Chondrocyte (in vitro differentiated cells): ENCODE measurements around the gene SETX. TPM values are rescaled to one million over a fixed set of nuclear protein-coding genes. Genes with fewer than 3 reads are reported as not detected.
"Not testable (repeated sequence)": the region's sequence is repeated elsewhere in the genome, so short reads cannot be mapped to it uniquely, and the experiment has no call there.

Source experiments
- DNase-seq: peaks from one replicate; pipeline ENCODE4 v3.0.0; 2021; ENCODE audit warnings: mixed read lengths, low spot score
- H3K27ac Mint-ChIP-seq: one replicate; pipeline ENCODE4 v1.8.0; 2021; ENCODE audit warnings: mild to moderate bottlenecking, moderate library complexity, mixed read lengths; ENCODE audit not compliant: unreplicated experiment
- H3K27me3 Mint-ChIP-seq: 2 replicates; pipeline ENCODE4 v1.8.0; 2021; ENCODE audit warnings: low read depth, mixed read lengths
- H3K36me3 Mint-ChIP-seq: 2 replicates; pipeline ENCODE4 v1.8.0; 2021; ENCODE audit warnings: low read depth, mixed read lengths
- H3K4me1 Mint-ChIP-seq: 2 replicates; pipeline ENCODE4 v1.8.0; 2021; ENCODE audit warnings: low read depth, mild to moderate bottlenecking, mixed read lengths
- H3K4me3 Mint-ChIP-seq: one replicate; pipeline ENCODE4 v1.8.0; 2021; ENCODE audit warnings: mild to moderate bottlenecking, moderate library complexity, mixed read lengths; ENCODE audit not compliant: unreplicated experiment
- H3K9me3 Mint-ChIP-seq: 2 replicates; pipeline ENCODE4 v1.8.0; 2021; ENCODE audit warnings: low read depth, mixed read lengths
- total RNA-seq: library from RNA; stranded (reverse); gene quantifications from 3 replicates; pipeline ENCODE4 v1.2.1, GENCODE V29; 2021
- TF ChIP-seq, protein P1 (sequence below): fragments of 200-600 bp; sonication (generic); IDR thresholded peaks from 2 replicates; pipeline ENCODE4 v1.5.0; 2021; ENCODE audit warnings: antibody characterized with exemption, mild to moderate bottlenecking, moderate library complexity

The SETX gene
- total RNA-seq, 1 donor from 2014 or later, result 40.0 TPM

DNA sequence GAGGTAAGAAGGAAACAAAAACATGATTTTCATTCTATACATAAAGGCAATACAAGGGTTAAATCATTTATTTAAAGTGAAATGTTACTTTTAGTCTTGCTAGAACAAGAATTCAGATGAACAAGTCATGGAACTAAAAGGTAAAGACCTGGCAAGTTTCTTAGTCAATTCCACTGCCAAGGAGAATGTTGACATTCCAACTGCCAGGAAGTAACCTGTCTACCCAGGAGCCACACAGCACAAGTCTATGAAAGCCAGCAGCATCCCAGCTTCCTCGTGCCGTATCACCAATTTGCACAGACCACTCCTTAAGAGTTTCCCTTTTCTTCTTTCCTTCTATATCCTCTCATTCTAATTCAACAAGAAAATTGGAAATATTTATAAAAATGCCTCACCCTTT is 79.9 kb downstream of the SETX start:
- Mint-ChIP-seq H3K27ac (no peak overlapping the region), H3K27me3 (no peaks in the 10 kb centered on the region), H3K4me3 (no peak overlapping the region), H3K36me3 (peaks cover 38% of the 10 kb centered on the region), H3K4me1 (peaks cover 4% of the 10 kb centered on the region), H3K9me3 (no peaks in the 10 kb centered on the region)
- TF ChIP-seq, protein P1, sequence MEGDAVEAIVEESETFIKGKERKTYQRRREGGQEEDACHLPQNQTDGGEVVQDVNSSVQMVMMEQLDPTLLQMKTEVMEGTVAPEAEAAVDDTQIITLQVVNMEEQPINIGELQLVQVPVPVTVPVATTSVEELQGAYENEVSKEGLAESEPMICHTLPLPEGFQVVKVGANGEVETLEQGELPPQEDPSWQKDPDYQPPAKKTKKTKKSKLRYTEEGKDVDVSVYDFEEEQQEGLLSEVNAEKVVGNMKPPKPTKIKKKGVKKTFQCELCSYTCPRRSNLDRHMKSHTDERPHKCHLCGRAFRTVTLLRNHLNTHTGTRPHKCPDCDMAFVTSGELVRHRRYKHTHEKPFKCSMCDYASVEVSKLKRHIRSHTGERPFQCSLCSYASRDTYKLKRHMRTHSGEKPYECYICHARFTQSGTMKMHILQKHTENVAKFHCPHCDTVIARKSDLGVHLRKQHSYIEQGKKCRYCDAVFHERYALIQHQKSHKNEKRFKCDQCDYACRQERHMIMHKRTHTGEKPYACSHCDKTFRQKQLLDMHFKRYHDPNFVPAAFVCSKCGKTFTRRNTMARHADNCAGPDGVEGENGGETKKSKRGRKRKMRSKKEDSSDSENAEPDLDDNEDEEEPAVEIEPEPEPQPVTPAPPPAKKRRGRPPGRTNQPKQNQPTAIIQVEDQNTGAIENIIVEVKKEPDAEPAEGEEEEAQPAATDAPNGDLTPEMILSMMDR, result no peak
- DNase-seq, result no peak

- not testable (repeated sequence) for DNase-seq, H3K9me3 Mint-ChIP-seq, H3K27me3 Mint-ChIP-seq, H3K4me1 Mint-ChIP-seq, H3K4me3 Mint-ChIP-seq
- peak overlapping the region; percentile 10 for H3K27ac Mint-ChIP-seq
- H3K36me3 Mint-ChIP-seq, result peaks cover 21% of the 10 kb centered on the region
Observed at GRCh38 chr9:132269704-132270516, 84.9 kb downstream of the SETX start.

DNA sequence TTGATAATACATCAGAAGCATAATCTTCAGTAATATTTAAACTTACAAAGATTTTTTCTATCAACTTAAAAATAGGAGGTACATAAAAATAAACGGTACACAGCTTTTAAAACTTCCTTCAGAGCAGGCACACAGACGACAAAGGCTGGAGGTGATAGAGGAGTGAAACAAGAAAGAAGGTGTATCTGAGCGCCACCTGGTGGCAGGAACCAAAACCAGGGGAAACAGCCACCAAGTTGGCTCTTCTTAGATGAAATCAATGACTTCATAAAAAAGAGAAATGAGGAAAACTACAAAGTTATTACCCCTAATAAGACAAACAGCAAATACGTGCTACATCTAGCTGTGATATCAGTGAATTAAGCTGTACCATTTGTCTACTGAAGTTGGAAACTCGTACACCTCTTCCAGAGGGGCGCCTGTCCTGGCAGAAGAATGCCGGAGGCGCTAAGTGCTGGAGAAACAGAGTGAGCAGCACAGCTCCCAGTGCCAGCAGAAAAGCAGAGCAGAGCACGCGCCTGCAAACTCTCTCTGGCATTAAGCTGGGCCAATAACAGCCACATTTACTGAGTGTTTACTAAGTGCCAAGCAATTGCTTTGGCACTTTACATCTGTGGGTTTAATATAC is 85.9 kb downstream of the SETX start:
- Mint-ChIP-seq H3K27me3 (no peaks in the 10 kb centered on the region), H3K36me3 (peaks cover 19% of the 10 kb centered on the region), H3K4me1 (peaks cover 8% of the 10 kb centered on the region), H3K9me3 (no peaks in the 10 kb centered on the region), H3K27ac (peak overlapping the region; percentile 64), H3K4me3 (no peak overlapping the region)
- TF ChIP-seq, protein P1, result peak; percentile 97
- no peak for DNase-seq

- no peak for DNase-seq
- no peaks in the 10 kb centered on the region for H3K9me3 Mint-ChIP-seq
- peaks cover 19% of the 10 kb centered on the region for H3K36me3 Mint-ChIP-seq
- no peak overlapping the region for H3K4me3 Mint-ChIP-seq
- no peaks in the 10 kb centered on the region for H3K27me3 Mint-ChIP-seq
- H3K4me1 Mint-ChIP-seq, result peaks cover 7% of the 10 kb centered on the region
- no peak overlapping the region for H3K27ac Mint-ChIP-seq
- TF ChIP-seq, protein P1, result no peak
Observed at GRCh38 chr9:132267660-132268059, 87.1 kb downstream of the SETX start.

- H3K4me1 Mint-ChIP-seq, result peaks cover 4% of the 10 kb centered on the region
- no peaks in the 10 kb centered on the region for H3K27me3 Mint-ChIP-seq
- TF ChIP-seq, protein P1, result no peak
- peaks cover 15% of the 10 kb centered on the region for H3K36me3 Mint-ChIP-seq
- no peak overlapping the region for H3K27ac Mint-ChIP-seq
- DNase-seq, result no peak
- no peaks in the 10 kb centered on the region for H3K9me3 Mint-ChIP-seq
- no peak overlapping the region for H3K4me3 Mint-ChIP-seq
Observed at GRCh38 chr9:132266017-132266416, 88.8 kb downstream of the SETX start.
